Measurements from ENCODE around the gene NFAM1. TPM values are rescaled to one million over a fixed set of nuclear protein-coding genes. Genes with fewer than 3 reads are reported as not detected.

The NFAM1 gene
- total RNA-seq, 1 donor from 2014 or later, result 1.3 TPM

DNA sequence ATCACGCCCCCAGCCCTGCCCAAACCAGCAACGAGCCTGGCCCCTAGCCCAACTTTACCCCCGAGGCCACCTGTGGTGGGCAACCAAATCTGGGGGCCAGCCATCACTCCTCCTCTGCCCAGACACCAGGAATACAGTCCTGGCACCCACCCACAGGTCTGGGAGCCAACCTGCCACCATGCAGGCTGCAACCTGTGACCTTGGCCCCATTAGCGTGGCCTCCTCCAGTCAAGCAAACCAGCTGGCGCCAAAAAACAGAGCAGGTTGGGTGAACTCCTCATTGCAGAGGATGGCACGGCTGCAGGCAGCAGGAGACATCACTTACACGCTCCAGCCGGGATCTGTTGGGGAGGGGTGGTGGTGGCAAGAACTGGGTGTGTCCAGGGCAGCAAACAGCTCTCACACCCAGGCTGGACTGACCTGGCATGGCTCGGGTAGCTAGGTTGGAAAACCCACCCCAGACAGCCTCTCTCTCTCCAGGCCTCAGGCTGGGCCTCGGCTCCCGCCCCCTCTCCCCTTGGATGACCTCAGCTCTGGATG is 96.3 kb downstream of the NFAM1 start:
- no peak for DNase-seq (ENCODE audit: low spot score)

DNA sequence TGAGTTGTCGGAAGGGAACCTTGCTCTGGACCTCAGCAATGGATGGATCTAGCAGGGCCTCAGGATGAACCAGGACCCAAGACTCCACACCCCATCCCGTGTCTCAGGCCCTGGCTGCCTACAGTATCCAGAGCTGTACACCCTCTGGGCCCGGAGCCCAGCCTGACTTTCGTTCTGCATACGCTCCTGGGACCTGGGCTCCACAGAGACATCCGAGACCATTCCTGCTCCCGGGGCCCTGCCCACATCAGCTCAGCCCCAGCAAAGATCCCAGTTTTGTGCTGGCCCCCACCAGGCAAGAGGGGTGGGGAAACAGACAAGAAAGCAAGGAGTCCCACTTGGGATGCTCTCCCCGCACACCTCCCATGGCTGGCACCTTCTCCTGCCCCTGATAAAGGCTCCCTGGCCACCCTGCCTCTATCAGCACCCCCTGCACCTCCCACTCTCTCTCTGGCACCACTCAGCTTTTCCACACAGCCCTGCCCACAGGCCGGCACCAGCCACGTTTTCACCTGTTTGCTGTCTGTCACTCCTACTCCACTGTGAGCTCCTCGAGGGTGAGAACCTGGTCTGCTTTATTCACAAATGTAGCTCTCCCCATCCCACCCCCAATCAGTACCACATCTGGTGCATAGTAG is 97.2 kb downstream of the NFAM1 start:
- DNase-seq (ENCODE audit: low spot score), result no peak

- DNase-seq (ENCODE audit: low spot score), result no peak
Observed at GRCh38 chr22:42333544-42333943, 98.7 kb downstream of the NFAM1 start.

- no peak for DNase-seq (ENCODE audit: low spot score)
Observed at GRCh38 chr22:42332089-42332488, 100.1 kb downstream of the NFAM1 start.

GRCh38 chr22:42331014-42331413 is 101.2 kb downstream of the NFAM1 start:
- DNase-seq (ENCODE audit: low spot score), result no peak

Other genes starting within 250 kb of the NFAM1 start
- gene TCF20, start 161.8 kb downstream of the NFAM1 start, total RNA-seq, result 64.9 TPM
- gene RRP7A, start 87.4 kb upstream of the NFAM1 start, total RNA-seq, result 54.9 TPM
- gene SERHL2, start 121.6 kb upstream of the NFAM1 start, total RNA-seq, result 10.8 TPM
- gene POLDIP3, start 182.5 kb upstream of the NFAM1 start, total RNA-seq, result 64.9 TPM
- 1.4 TPM for gene ATP5MGL, start 208.2 kb upstream of the NFAM1 start, total RNA-seq
- gene CYB5R3, start 217.0 kb upstream of the NFAM1 start, total RNA-seq, result 243 TPM

Data from ureter (tissue), 1 donor.